Neuronal stem cell (in vitro differentiated cells): Measurements from ENCODE around the gene ATXN7.

Experiments
- DNase-seq: peaks from one replicate; pipeline ENCODE4 v3.0.0-alpha.2; 2013; ENCODE audit warnings: low spot score
- H2AFZ ChIP-seq: one replicate; pipeline ENCODE4 v1.6.1; 2013; ENCODE audit warnings: mild to moderate bottlenecking, low read length, inconsistent platforms
- H2AK5ac ChIP-seq: 2 replicates; pipeline ENCODE4 v1.6.1; 2013; ENCODE audit warnings: low read depth, mild to moderate bottlenecking, inconsistent platforms, low read length, moderate library complexity, mixed read lengths
- H2BK120ac ChIP-seq: 2 replicates; pipeline ENCODE4 v1.6.1; 2013; ENCODE audit warnings: low read depth, mild to moderate bottlenecking, inconsistent platforms, low read length, moderate library complexity, mixed read lengths
- H2BK12ac ChIP-seq: one replicate; pipeline ENCODE4 v1.6.1; 2013; ENCODE audit warnings: low read length, inconsistent platforms
- H2BK15ac ChIP-seq: 2 replicates; pipeline ENCODE4 v1.6.1; 2013; ENCODE audit warnings: mild to moderate bottlenecking, low read length, inconsistent platforms, mixed read lengths
- H2BK5ac ChIP-seq: one replicate; pipeline ENCODE4 v1.6.1; 2013; ENCODE audit warnings: inconsistent platforms, mild to moderate bottlenecking, low read length, moderate library complexity
- H3K14ac ChIP-seq: one replicate; pipeline ENCODE4 v1.6.1; 2013; ENCODE audit warnings: low read length, inconsistent platforms
- H3K18ac ChIP-seq: 2 replicates; pipeline ENCODE4 v1.6.1; 2013; ENCODE audit warnings: low read length, inconsistent platforms
- H3K23ac ChIP-seq: 2 replicates; pipeline ENCODE4 v1.6.1; 2013; ENCODE audit warnings: low read depth, mild to moderate bottlenecking, mixed read lengths, low read length, inconsistent platforms; ENCODE audit not compliant: poor library complexity
- H3K27ac ChIP-seq: replicated peaks from 3 replicates; pipeline ENCODE4 v1.5.1; 2013; ENCODE audit warnings: low read length, inconsistent platforms
- H3K27me3 ChIP-seq, 3 experiments: 2 replicates each; pipeline ENCODE4 v1.6.1; 2013; ENCODE audit warnings: low read length in 3 of 3, mild to moderate bottlenecking in 2 of 3, inconsistent platforms in 1 of 3, low read depth in 1 of 3, mixed read lengths in 1 of 3, moderate library complexity in 1 of 3; ENCODE audit not compliant: control insufficient read depth in 3 of 3, insufficient read depth in 3 of 3
- H3K36me3 ChIP-seq, 2 donors: replicated peaks in 1 of 2; 2 replicates each; pipeline ENCODE4 v1.6.1; 2013; ENCODE audit warnings: low read length in 2 of 2; ENCODE audit not compliant: control insufficient read depth in 2 of 2, insufficient read depth in 2 of 2
- H3K4ac ChIP-seq: 2 replicates; pipeline ENCODE4 v1.6.1; 2013; ENCODE audit warnings: inconsistent platforms, mild to moderate bottlenecking, low read length, moderate library complexity
- H3K4me1 ChIP-seq, 2 donors: 1 replicate in 1 of 2; 2 replicates in 1 of 2; pipeline ENCODE4 v1.6.1; 2013; ENCODE audit warnings: low read length in 2 of 2, low read depth in 1 of 2; ENCODE audit not compliant: control insufficient read depth in 2 of 2, insufficient read depth in 1 of 2
- H3K4me2 ChIP-seq: one replicate; pipeline ENCODE4 v1.6.1; 2013; ENCODE audit warnings: mild to moderate bottlenecking, low read length, inconsistent platforms; ENCODE audit not compliant: insufficient read depth, poor library complexity, severe bottlenecking
- H3K4me3 ChIP-seq, 2 donors: 2 replicates each; pipeline ENCODE4 v1.5.1; 2013; ENCODE audit warnings: low read length in 2 of 2, mild to moderate bottlenecking in 2 of 2, inconsistent platforms in 1 of 2, moderate library complexity in 1 of 2
- H3K79me1 ChIP-seq: one replicate; pipeline ENCODE4 v1.6.1; 2013; ENCODE audit warnings: low read depth, mild to moderate bottlenecking, inconsistent platforms, low read length, moderate library complexity
- H3K9ac ChIP-seq: one replicate; pipeline ENCODE4 v1.6.1; 2013; ENCODE audit warnings: mild to moderate bottlenecking, low read depth, low read length, inconsistent platforms; ENCODE audit not compliant: poor library complexity
- H3K9me3 ChIP-seq, 2 donors: replicated peaks in 1 of 2; 2 replicates each; pipeline versions ENCODE3 to v1.6.1; 2013; ENCODE audit warnings: low read length in 2 of 2, mild to moderate bottlenecking in 2 of 2, inconsistent platforms in 1 of 2, low read depth in 1 of 2, mixed read lengths in 1 of 2, moderate library complexity in 1 of 2; ENCODE audit not compliant: control insufficient read depth in 2 of 2, insufficient read depth in 1 of 2
- H4K8ac ChIP-seq: one replicate; pipeline ENCODE4 v1.6.1; 2013; ENCODE audit warnings: low read depth, mild to moderate bottlenecking, inconsistent platforms, low read length, moderate library complexity
- H4K91ac ChIP-seq: one replicate; pipeline ENCODE4 v1.6.1; 2013; ENCODE audit warnings: low read length, low read depth, mild to moderate bottlenecking, inconsistent platforms; ENCODE audit not compliant: poor library complexity
- WGBS, 2 donors: extraction: QIAGEN DNeasy Blood & Tissue Kit; methylation state at CpG; one replicate each; pipeline ENCODE4 v1.1.7; 2013; ENCODE audit warnings: missing lambda C conversion rate in 2 of 2, mixed read lengths in 1 of 2; ENCODE audit not compliant: insufficient read length in 2 of 2, insufficient replicate concordance in 1 of 2; ENCODE audit errors: extremely low coverage in 2 of 2; 5-methylcytosine and 5-hydroxymethylcytosine counted together

ATXN7 gene

GRCh38 chr3:63990733-63991132, 127.1 kb downstream of the ATXN7 start:
- H4K8ac ChIP-seq, result no peak overlapping the region
- no peak overlapping the region for H3K9ac ChIP-seq
- peaks cover 31 to 88% of the 10 kb centered on the region in 2 donors for H3K36me3 ChIP-seq
- H3K9me3 ChIP-seq, result no peaks in the 10 kb centered on the region
- H2BK12ac ChIP-seq, result no peak overlapping the region
- no CpG with 5 or more reads among the region's 5 CpGs for WGBS, 2 donors
- H2AK5ac ChIP-seq, result no peak overlapping the region
- no peak for DNase-seq
- H3K4me3 ChIP-seq, result no peak overlapping the region
- H3K27ac ChIP-seq, result no peak overlapping the region
- no peak overlapping the region for H3K4ac ChIP-seq
- peaks cover 0 to 17% of the 10 kb centered on the region in 2 donors for H3K4me1 ChIP-seq
- no peak overlapping the region for H2BK120ac ChIP-seq
- no peak overlapping the region for H3K14ac ChIP-seq
- no peaks in the 10 kb centered on the region for H3K27me3 ChIP-seq
- H2BK15ac ChIP-seq, result no peak overlapping the region
- no peak overlapping the region for H3K4me2 ChIP-seq
- H2BK5ac ChIP-seq, result no peak overlapping the region
- H3K79me1 ChIP-seq, result no peaks in the 10 kb centered on the region
- H4K91ac ChIP-seq, result no peak overlapping the region
- H3K23ac ChIP-seq, result no peak overlapping the region
- no peak overlapping the region for H2AFZ ChIP-seq
- H3K18ac ChIP-seq, result no peak overlapping the region

- Histone ChIP-seq H3K9ac (no peak overlapping the region), H3K79me1 (peaks cover 3% of the 10 kb centered on the region), H3K4me2 (no peak overlapping the region), H2AK5ac (no peak overlapping the region), H3K36me3 (peaks cover 40 to 89% of the 10 kb centered on the region in 2 donors), H3K4me3 (no peak overlapping the region), H3K27me3 (no peaks in the 10 kb centered on the region), H4K8ac (no peak overlapping the region), H2AFZ (no peak overlapping the region), H2BK120ac (no peak overlapping the region), H3K14ac (no peak overlapping the region), H3K9me3 (no peaks in the 10 kb centered on the region), H2BK15ac (no peak overlapping the region), H3K23ac (no peak overlapping the region), H4K91ac (no peak overlapping the region), H2BK12ac (no peak overlapping the region), H3K27ac (no peak overlapping the region), H2BK5ac (no peak overlapping the region), H3K18ac (no peak overlapping the region), H3K4me1 (peaks cover 0 to 14% of the 10 kb centered on the region in 2 donors), H3K4ac (no peak overlapping the region)
- no peak for DNase-seq
- no CpG with 5 or more reads among the region's 3 CpGs for WGBS, 2 donors
These were observed 128.0 kb downstream of the ATXN7 start for GRCh38 chr3:63991666-63992065.

GRCh38 chr3:63992516-63993209, 129.0 kb downstream of the ATXN7 start:
- H2BK5ac ChIP-seq, result no peak overlapping the region
- H3K36me3 ChIP-seq, result peaks cover 43 to 92% of the 10 kb centered on the region in 2 donors
- no peak overlapping the region for H3K9ac ChIP-seq
- WGBS, 2 donors, result no CpG with 5 or more reads among the region's 5 CpGs
- no peak overlapping the region for H3K23ac ChIP-seq
- H3K18ac ChIP-seq, result no peak overlapping the region
- H3K4me2 ChIP-seq, result no peak overlapping the region
- H2BK120ac ChIP-seq, result no peak overlapping the region
- H2BK15ac ChIP-seq, result no peak overlapping the region
- H3K4ac ChIP-seq, result no peak overlapping the region
- H3K27me3 ChIP-seq, result no peaks in the 10 kb centered on the region
- H3K14ac ChIP-seq, result no peak overlapping the region
- H2AK5ac ChIP-seq, result no peak overlapping the region
- peak overlapping the region; percentile 30 for H3K27ac ChIP-seq
- H3K4me1 ChIP-seq, result peaks cover 0 to 14% of the 10 kb centered on the region in 2 donors
- no peak overlapping the region for H2BK12ac ChIP-seq
- peaks cover 3% of the 10 kb centered on the region for H3K79me1 ChIP-seq
- no peak overlapping the region for H4K91ac ChIP-seq
- no peak overlapping the region for H2AFZ ChIP-seq
- no peak for DNase-seq
- H3K4me3 ChIP-seq, result no peak overlapping the region
- H3K9me3 ChIP-seq, result no peaks in the 10 kb centered on the region
- no peak overlapping the region for H4K8ac ChIP-seq

GRCh38 chr3:63993653-63994079, 130.0 kb downstream of the ATXN7 start:
- Histone ChIP-seq H3K18ac (no peak overlapping the region), H2AFZ (no peak overlapping the region), H3K4me1 (peaks cover 0 to 14% of the 10 kb centered on the region in 2 donors), H4K8ac (no peak overlapping the region), H3K36me3 (peaks cover 41 to 93% of the 10 kb centered on the region in 2 donors), H2AK5ac (no peak overlapping the region), H3K9me3 (no peaks in the 10 kb centered on the region), H3K4me3 (no peak overlapping the region), H3K79me1 (peaks cover 3% of the 10 kb centered on the region), H2BK5ac (no peak overlapping the region), H3K4me2 (no peak overlapping the region), H3K27ac (peak overlapping the region; percentile 61), H2BK15ac (no peak overlapping the region), H2BK120ac (no peak overlapping the region), H3K9ac (no peak overlapping the region), H3K4ac (no peak overlapping the region), H3K27me3 (no peaks in the 10 kb centered on the region), H2BK12ac (peak overlapping the region; percentile 30), H3K23ac (no peak overlapping the region), H3K14ac (no peak overlapping the region), H4K91ac (no peak overlapping the region)
- DNase-seq, result peak; percentile 63
- WGBS, 2 donors, result no CpG with 5 or more reads among the region's 3 CpGs
